HepG2 (cell line): ENCODE results near the gene PTGIS. TPM values are rescaled to one million over a fixed set of nuclear protein-coding genes. Genes with fewer than 3 reads are reported as not detected.

Experiments
- ATAC-seq: fragments of 200-7000 bp; cut with Tn5 transposase; 3 replicates; pipeline ENCODE4 v1.9.1; 2020; ENCODE audit warnings: mild to moderate bottlenecking, moderate library complexity
- BruUV-seq: library from RNA; stranded (reverse); fragments of 400-500 nt; replicated peaks from 2 replicates; lab custom pipeline; 2021; lab: Mats Ljungman, UMichigan
- CTCF ChIA-PET: fragments of 300-600 bp; formaldehyde crosslinking; extraction: SDS; loops from one replicate; lab custom pipeline; 2021; ENCODE audit warnings: low total read pairs, inconsistent platforms, low intra/inter-chr PET ratio; lab: Yijun Ruan, JAX
- POLR2A ChIA-PET: fragments of 350-600 bp; sonication (Branson Sonifier 250); formaldehyde crosslinking; loops from one replicate; lab custom pipeline; 2020; ENCODE audit warnings: antibody characterized with exemption, inconsistent platforms; lab: Yijun Ruan, JAX
- DNase-seq: peaks from one replicate; pipeline ENCODE4 v3.0.0-alpha.2; 2015; ENCODE audit warnings: low spot score
- FAIRE-seq: peaks from 3 replicates; lab custom pipeline; 2011; peaks lifted over from hg19 to GRCh38; lab: Jason Lieb, UNC
- H2AFZ ChIP-seq: one replicate; pipeline ENCODE4 v1.6.1; 2011; ENCODE audit warnings: low read length, inconsistent platforms
- H3K27ac ChIP-seq: fragments of 300-600 bp; 3 replicates; pipeline ENCODE4 v1.8.0; 2011; ENCODE audit warnings: mixed run types, mild to moderate bottlenecking, mixed read lengths, low read length, inconsistent platforms; ENCODE audit not compliant: insufficient read depth; ENCODE audit errors: extremely low read length
- H3K27me3 ChIP-seq, 2 experiments: fragments of 200-600 bp in 1 of 2; 2 replicates in 1 of 2; 3 replicates in 1 of 2; pipeline versions ENCODE4 v1.6.0 to v1.8.0; 2011; ENCODE audit warnings: low read length in 2 of 2, mild to moderate bottlenecking in 2 of 2, moderate library complexity in 2 of 2, inconsistent platforms in 1 of 2; ENCODE audit not compliant: insufficient read depth in 2 of 2, control insufficient read depth in 1 of 2
- H3K36me3 ChIP-seq, 2 experiments: fragments of 200-600 bp in 1 of 2; replicated peaks in 1 of 2; 2 replicates in 1 of 2; 3 replicates in 1 of 2; pipeline versions ENCODE4 v1.5.1 to v1.8.0; 2011; ENCODE audit warnings: low read length in 2 of 2, inconsistent platforms in 1 of 2; ENCODE audit not compliant: insufficient read depth in 2 of 2, control insufficient read depth in 1 of 2
- H3K4me1 ChIP-seq: 2 replicates; pipeline ENCODE4 v1.5.1; 2012; ENCODE audit warnings: low read length, inconsistent platforms; ENCODE audit not compliant: insufficient read depth
- H3K4me2 ChIP-seq: 2 replicates; pipeline ENCODE4 v1.6.0; 2011; ENCODE audit warnings: low read depth, low read length, inconsistent platforms
- H3K4me3 ChIP-seq, 3 experiments: fragments of 200-600 bp in 1 of 3; sonication (generic), shearing (Covaris generic) in 1 of 3; replicated peaks in 1 of 3; 2 replicates each; pipeline ENCODE4 v1.5.1; 2011 to 2016; ENCODE audit warnings: low read length in 3 of 3, inconsistent platforms in 2 of 3, low read depth in 2 of 3, mild to moderate bottlenecking in 2 of 3, control low read depth in 1 of 3, mixed read lengths in 1 of 3; ENCODE audit not compliant: insufficient read depth in 1 of 3
- H3K79me2 ChIP-seq: one replicate; pipeline ENCODE4 v1.6.1; 2011; ENCODE audit warnings: low read length, inconsistent platforms; ENCODE audit not compliant: insufficient read depth
- H3K9ac ChIP-seq: 2 replicates; pipeline ENCODE4 v1.6.0; 2011; ENCODE audit warnings: mild to moderate bottlenecking, low read depth, low read length, inconsistent platforms; ENCODE audit not compliant: insufficient read depth
- H3K9me3 ChIP-seq: 2 replicates; pipeline ENCODE4 v1.5.1; 2012; ENCODE audit warnings: mild to moderate bottlenecking, low read length
- H4K20me1 ChIP-seq: 2 replicates; pipeline ENCODE4 v1.6.0; 2011; ENCODE audit warnings: inconsistent platforms, mild to moderate bottlenecking, low read length, moderate library complexity; ENCODE audit not compliant: insufficient read depth
- GATA4 ChIP-seq: sonication (generic); IDR thresholded peaks from 2 replicates; pipeline ENCODE4 v1.6.1; 2016; ENCODE audit warnings: antibody characterized with exemption, low read depth, borderline replicate concordance
- HOXA7 ChIP-seq: sonication (generic); formaldehyde crosslinking; IDR thresholded peaks from 2 replicates; pipeline ENCODE4 v1.8.1; 2022; ENCODE audit warnings: mild to moderate bottlenecking, missing genetic modification reagents, moderate library complexity
- IKZF1 ChIP-seq: fragments of 450-650 bp; IDR thresholded peaks from 2 replicates; pipeline ENCODE4 v1.7.1; 2016
- KDM1A ChIP-seq: IDR thresholded peaks from 2 replicates; pipeline ENCODE4 v1.6.1; 2016; ENCODE audit warnings: missing compliant biosample characterization
- LCORL ChIP-seq, 2 experiments: fragments of 450-650 bp in 1 of 2; sonication (generic) in 1 of 2; formaldehyde crosslinking in 1 of 2; IDR thresholded peaks; 2 replicates each; pipeline versions ENCODE4 v1.5.0 to v1.6.1; 2017 to 2020; ENCODE audit warnings: antibody characterized with exemption in 1 of 2, missing genetic modification reagents in 1 of 2
- NBN ChIP-seq: fragments of 450-650 bp; conservative IDR thresholded peaks from 2 replicates; pipeline ENCODE4 v1.6.1; 2017
- RCOR2 ChIP-seq: IDR thresholded peaks from 2 replicates; pipeline ENCODE4 v1.6.1; 2016; ENCODE audit warnings: missing biosample characterization, missing genetic modification reagents
- SAFB2 ChIP-seq: sonication (generic); formaldehyde crosslinking; IDR thresholded peaks from 2 replicates; pipeline ENCODE4 v1.5.1; 2020; ENCODE audit warnings: missing genetic modification reagents, low read depth, mild to moderate bottlenecking, borderline replicate concordance
- SOX6 ChIP-seq, 2 experiments: fragments of 450-650 bp in 1 of 2; sonication (generic) in 1 of 2; formaldehyde crosslinking in 1 of 2; IDR thresholded peaks; 2 replicates each; pipeline versions ENCODE4 v1.4.0 to v1.6.1; 2017 to 2020; ENCODE audit warnings: antibody characterized with exemption in 1 of 2, mild to moderate bottlenecking in 1 of 2, missing genetic modification reagents in 1 of 2
- ZNF710 ChIP-seq: sonication (generic); formaldehyde crosslinking; IDR thresholded peaks from 2 replicates; pipeline ENCODE4 v1.5.0; 2020; ENCODE audit warnings: mild to moderate bottlenecking, missing genetic modification reagents, borderline replicate concordance
- in situ Hi-C: cut with HindIII; loops from 2 replicates; pipeline ENCODE4 v1.10.0; 2017; ENCODE audit warnings: low pct_unique_long_range_greater_than_20kb; ENCODE audit not compliant: extremely low pct_ligation_motif_present
- intact Hi-C: fragments of 100-400 bp; cut with micrococcal nuclease; formaldehyde crosslinking; loops from one replicate; pipeline ENCODE4 v1.10.0; 2022; ENCODE audit not compliant: unreplicated experiment
- polyA plus RNA-seq, 8 experiments: library from polyadenylated mRNA; depleted of rRNA in 3 of 8; stranded (reverse) in 7 of 8; unstranded in 1 of 8; fragments of >200 nt; fragmentation: Illumina TruSeq in 4 of 8; extraction: Trizol in 4 of 8; gene quantifications; 2 replicates each; pipeline versions ENCODE4 v1.2.1 to v1.2.3, GENCODE V29; 2011 to 2016; ENCODE audit warnings: low read depth in 4 of 8, missing spikeins in 1 of 8, mixed read lengths in 1 of 8; ENCODE audit not compliant: insufficient read depth in 1 of 8
- total RNA-seq, 5 experiments: library from RNA; depleted of rRNA; stranded (reverse); fragments of >200 nt; fragmentation: Illumina TruSeq; extraction: Trizol; gene quantifications; 2 replicates each; pipeline ENCODE4 v1.2.3, GENCODE V29; 2016; ENCODE audit warnings: low read depth in 1 of 5
- TF ChIP-seq, protein P1 (sequence below): fragments of 450-650 bp; IDR thresholded peaks from 2 replicates; pipeline ENCODE4 v1.6.1; 2017
- TF ChIP-seq, protein P2 (sequence below): sonication (generic); formaldehyde crosslinking; IDR thresholded peaks from 2 replicates; pipeline ENCODE4 v1.5.1; 2020; ENCODE audit warnings: missing genetic modification reagents, mild to moderate bottlenecking, borderline replicate concordance

The PTGIS gene
- total and polyA plus RNA-seq, 2 of the 13 experiments (the other 11 are each of a cell fraction or from before 2014, with no cell fraction given) = not detected

- TF ChIP-seq SAFB2 (CRISPR knock-in tag) (no peak), KDM1A (CRISPR knock-in tag) (peak; percentile 73; the same call in 1 of the 2 replicates), RCOR2 (0 out of 2 replicates have a peak, but pooled peaks have one; percentile 25)
Measured at GRCh38 chr20:49593466-49594142, 25.7 kb upstream of the PTGIS start (continued).

DNA sequence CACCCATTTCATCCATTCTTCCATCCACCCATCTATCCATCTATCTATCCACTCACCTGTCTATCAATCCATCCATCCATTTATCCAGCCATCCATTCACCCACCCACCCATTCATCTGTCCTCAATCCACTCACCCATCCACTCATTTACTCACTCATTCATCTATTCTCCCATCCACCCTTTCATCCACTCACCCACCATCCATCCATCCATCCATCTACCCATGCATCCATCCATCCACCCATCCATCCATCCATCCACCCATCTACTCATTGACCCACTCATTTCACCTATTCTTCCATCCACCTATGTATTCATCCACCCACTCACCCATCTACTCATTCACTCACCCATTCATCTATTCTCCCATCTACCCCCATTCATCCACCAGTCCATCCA is 24.2 kb upstream of the PTGIS start:
- Histone ChIP-seq H3K79me2 (no peaks in the 10 kb centered on the region), H3K9ac (no peak overlapping the region), H4K20me1 (no peaks in the 10 kb centered on the region), H3K27me3 (no peaks in the 10 kb centered on the region; a peak in 3 of 5 replicates), H3K36me3 (no peaks in the 10 kb centered on the region), H3K4me3 (no peak overlapping the region), H3K4me1 (peaks cover 41% of the 10 kb centered on the region), H3K9me3 (no peaks in the 10 kb centered on the region), H3K4me2 (no peak overlapping the region), H3K27ac (no peak overlapping the region), H2AFZ (no peak overlapping the region)
- FAIRE-seq (no peak), ATAC-seq (no peak), DNase-seq (no peak)
- CTCF ChIA-PET = no interaction called here
- in situ Hi-C loops = no loop called here
- intact Hi-C loops = no loop called here
- TF ChIP-seq IKZF1 (0 out of 2 replicates have a peak, but pooled peaks have one; percentile 16), ZNF710 (CRISPR knock-in tag) (0 out of 2 replicates have a peak, but pooled peaks have one; percentile 21), HOXA7 (CRISPR knock-in tag) (no peak), GATA4 (no peak), SOX6 (IDR thresholded peaks at IDR 0.05) (peak; percentile 79; the same call in 1 of the 2 replicates), SOX6 (CRISPR knock-in tag; IDR thresholded peaks at IDR 0.05) (no peak), NBN (peak; percentile 88; the same call in 1 of the 2 replicates), LCORL (IDR thresholded peaks at IDR 0.05) (peak; percentile 27; the same call in 1 of the 2 replicates), LCORL (CRISPR knock-in tag; IDR thresholded peaks at IDR 0.05) (no peak)
- TF ChIP-seq, protein P1, sequence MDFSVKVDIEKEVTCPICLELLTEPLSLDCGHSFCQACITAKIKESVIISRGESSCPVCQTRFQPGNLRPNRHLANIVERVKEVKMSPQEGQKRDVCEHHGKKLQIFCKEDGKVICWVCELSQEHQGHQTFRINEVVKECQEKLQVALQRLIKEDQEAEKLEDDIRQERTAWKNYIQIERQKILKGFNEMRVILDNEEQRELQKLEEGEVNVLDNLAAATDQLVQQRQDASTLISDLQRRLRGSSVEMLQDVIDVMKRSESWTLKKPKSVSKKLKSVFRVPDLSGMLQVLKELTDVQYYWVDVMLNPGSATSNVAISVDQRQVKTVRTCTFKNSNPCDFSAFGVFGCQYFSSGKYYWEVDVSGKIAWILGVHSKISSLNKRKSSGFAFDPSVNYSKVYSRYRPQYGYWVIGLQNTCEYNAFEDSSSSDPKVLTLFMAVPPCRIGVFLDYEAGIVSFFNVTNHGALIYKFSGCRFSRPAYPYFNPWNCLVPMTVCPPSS = 0 out of 2 replicates have a peak, but pooled peaks have one; percentile 13
- TF ChIP-seq, protein P2, sequence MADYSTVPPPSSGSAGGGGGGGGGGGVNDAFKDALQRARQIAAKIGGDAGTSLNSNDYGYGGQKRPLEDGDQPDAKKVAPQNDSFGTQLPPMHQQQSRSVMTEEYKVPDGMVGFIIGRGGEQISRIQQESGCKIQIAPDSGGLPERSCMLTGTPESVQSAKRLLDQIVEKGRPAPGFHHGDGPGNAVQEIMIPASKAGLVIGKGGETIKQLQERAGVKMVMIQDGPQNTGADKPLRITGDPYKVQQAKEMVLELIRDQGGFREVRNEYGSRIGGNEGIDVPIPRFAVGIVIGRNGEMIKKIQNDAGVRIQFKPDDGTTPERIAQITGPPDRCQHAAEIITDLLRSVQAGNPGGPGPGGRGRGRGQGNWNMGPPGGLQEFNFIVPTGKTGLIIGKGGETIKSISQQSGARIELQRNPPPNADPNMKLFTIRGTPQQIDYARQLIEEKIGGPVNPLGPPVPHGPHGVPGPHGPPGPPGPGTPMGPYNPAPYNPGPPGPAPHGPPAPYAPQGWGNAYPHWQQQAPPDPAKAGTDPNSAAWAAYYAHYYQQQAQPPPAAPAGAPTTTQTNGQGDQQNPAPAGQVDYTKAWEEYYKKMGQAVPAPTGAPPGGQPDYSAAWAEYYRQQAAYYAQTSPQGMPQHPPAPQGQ (CRISPR knock-in tag) = no peak
- POLR2A ChIA-PET = no interaction called here
- BruUV-seq = no TSS peak
